HG03439 (cell line): Measurements from ENCODE around the gene CACNA2D3.

ENCODE experiments used
- ATAC-seq: cut with Tn5 transposase; IDR thresholded peaks from one replicate; pipeline ENCODE4 v1.9.1; 2021; ENCODE audit warnings: mild to moderate bottlenecking, moderate library complexity; ENCODE audit not compliant: unreplicated experiment

Gene CACNA2D3

GRCh38 chr3:54168451-54168850, 46.1 kb downstream of the CACNA2D3 start:
- ATAC-seq, result no peak

- ATAC-seq, result no peak
These were observed 47.2 kb downstream of the CACNA2D3 start for GRCh38 chr3:54169524-54169923.

GRCh38 chr3:54171509-54171908, 49.2 kb downstream of the CACNA2D3 start:
- ATAC-seq, result no peak

DNA sequence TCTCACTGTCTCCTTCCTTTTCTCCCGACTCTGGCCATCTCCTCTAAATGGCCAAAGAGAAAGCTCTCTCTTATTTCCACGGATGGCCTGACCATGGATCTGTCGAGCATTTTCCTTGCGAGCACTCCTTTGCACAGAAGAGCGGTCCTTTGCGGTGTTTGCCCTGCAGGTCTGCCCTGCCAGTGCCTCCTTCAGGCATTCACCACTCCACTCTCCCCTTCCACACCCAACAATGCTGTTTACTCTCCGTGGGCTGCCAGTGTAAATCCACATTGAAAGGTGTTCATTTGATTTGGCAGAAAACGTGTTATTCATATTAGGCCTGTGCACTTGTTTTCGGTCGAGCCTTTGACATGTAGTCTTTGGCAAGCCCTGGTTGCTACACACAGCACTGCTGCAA, 49.6 kb downstream of the CACNA2D3 start:
- ATAC-seq, result no peak

DNA sequence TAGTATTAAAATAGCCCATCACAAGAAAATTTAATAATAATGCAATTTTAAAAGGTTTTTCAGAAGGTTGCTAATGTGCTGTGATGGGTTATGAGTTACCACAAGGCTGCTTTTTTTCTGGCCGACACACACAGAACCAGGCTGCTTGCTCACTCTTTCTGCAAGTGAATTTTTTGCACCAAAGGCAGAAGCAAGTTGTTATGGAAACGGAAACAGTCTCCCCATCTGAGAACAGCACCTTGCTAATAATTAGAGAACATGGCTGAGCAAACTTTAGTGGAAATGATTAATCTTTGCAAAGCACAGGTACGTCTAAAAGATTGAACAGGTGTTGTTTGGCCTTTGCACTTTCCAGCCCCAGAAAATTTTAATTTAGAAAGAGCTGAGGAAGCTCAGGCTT, 51.0 kb downstream of the CACNA2D3 start:
- no peak for ATAC-seq

DNA sequence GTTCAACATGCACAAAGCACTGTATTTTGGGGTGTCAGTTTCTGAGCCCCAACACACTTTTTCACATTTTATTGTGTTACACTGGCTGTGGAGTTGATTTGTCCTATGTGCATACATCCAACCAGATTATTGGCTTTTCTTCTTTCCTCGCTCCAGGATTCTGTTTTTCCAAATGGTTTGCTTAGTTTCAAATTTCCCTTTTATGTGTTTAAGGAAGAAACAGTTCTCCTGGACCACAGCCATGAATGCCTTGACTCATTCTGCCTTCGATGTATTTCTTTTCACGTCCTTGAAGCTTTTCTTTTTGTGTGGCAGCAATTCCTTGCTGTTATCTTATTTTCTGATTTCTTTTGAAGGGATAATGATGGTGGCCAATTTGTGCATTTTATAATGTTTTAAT, 53.8 kb downstream of the CACNA2D3 start:
- ATAC-seq, result no peak

DNA sequence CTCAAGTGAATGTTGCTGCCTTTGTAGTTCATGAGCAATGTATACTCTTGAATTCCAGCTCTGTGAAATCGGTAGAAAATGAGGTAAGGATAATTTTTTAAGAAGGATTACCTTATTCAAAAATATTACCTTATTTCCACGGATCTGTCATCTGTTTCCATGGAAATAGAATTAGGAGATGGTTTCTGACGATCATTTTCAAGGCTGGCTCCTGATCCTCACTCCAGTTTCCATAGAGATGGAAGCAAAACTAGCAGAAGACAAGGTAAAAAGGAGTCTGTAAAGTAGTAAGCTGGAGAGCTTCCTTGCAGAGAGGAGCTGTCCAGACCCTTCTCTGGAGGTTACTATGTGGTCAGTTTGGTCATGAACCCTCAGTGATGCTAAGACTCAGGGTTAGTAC, 55.5 kb downstream of the CACNA2D3 start:
- ATAC-seq, result no peak

- ATAC-seq, result no peak
These were observed 56.0 kb downstream of the CACNA2D3 start for GRCh38 chr3:54178376-54178775.

- no peak for ATAC-seq
These were observed 58.6 kb downstream of the CACNA2D3 start for GRCh38 chr3:54180921-54181320.

DNA sequence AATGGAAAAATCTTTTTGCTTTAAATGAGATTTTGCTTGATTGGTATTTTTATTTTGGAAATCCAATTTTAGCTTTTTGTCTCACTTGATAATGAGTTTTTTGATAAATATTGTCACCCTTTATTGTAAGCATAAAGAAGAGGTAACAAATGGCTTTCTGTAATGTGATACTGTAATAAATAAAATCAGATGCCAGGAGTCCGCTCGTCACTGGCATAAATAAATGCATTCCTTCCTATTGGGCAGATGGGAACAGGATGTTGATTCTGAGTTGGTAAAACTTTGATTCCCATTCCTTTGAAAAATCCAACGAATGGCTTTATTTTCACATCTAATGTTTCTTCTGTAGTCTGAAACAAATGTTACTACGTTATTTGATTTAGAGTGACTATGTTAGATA, 59.9 kb downstream of the CACNA2D3 start:
- no peak for ATAC-seq

- no peak for ATAC-seq
These were observed 63.4 kb downstream of the CACNA2D3 start for GRCh38 chr3:54185740-54186139.

GRCh38 chr3:54188176-54188791, 65.9 kb downstream of the CACNA2D3 start:
- no peak for ATAC-seq

- no peak for ATAC-seq
These were observed 68.9 kb downstream of the CACNA2D3 start for GRCh38 chr3:54191220-54191619.

DNA sequence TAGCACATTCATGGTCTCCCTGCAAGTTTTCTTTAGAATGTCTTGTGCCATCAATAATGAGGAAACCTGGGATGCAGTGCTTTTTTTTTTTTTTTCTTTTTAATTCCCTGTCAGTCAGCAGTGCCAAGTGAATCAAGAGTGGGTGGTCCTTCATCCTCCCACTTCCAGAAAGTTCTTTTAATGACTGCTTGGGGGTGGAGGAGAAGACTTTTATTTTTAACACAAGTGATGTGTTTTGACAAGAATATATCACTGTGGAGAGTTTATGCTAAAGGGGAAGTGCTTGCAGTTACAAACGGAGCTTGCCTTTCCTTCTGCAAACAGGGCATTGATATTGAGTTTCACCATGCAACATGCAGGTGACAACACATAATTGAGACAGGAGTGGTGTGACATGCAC, 69.7 kb downstream of the CACNA2D3 start:
- no peak for ATAC-seq

DNA sequence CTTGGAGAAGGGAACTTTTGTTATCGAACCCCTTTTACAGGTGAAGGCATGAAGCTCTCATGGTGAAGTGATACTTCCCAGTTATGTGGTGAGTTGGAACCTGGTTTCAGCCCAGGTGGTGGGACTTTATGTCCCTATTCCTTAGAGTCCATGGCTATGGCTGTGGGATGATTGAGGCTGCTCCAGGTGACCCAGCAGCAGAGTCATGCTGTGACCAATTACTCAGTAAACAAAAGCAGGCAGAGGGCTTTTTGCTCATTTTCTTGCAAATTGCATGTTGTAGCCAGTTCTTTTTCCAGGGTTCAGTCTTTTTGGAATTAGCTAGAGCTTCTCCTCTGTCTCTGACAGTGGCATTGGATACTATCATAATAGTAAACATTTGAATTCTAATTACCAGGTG, 70.7 kb downstream of the CACNA2D3 start:
- no peak for ATAC-seq

DNA sequence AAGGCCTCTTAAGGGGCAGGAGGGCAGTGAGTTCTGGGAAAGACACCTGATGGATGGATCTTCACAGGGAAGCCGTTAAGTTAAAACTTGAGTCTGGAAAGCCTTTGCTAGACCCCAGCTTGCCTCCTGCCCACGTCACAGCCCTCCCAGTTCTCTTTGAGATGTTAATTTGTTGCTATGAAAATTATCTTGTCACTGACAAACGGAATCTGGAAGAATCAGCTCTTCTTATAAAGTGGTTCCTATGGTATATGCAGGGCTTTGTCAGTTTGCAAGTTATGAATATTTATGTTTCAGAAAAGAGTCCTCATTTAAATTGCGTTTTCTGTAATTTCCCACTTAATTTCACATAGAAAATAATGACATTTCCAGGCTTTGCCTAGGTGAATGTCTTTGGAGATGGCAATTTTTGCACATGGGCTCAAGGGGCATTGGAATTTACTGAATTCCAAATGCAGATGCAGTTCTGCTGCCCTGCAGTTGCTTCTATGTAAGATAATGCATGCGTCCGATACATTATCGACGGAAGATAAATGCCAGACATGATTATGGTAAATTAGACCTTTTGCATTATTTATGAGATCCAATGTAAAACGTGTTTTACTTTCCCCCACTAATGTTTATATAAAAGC, 74.1 kb downstream of the CACNA2D3 start:
- ATAC-seq, result no peak

- ATAC-seq, result no peak
These were observed 75.2 kb downstream of the CACNA2D3 start for GRCh38 chr3:54197509-54197908.

DNA sequence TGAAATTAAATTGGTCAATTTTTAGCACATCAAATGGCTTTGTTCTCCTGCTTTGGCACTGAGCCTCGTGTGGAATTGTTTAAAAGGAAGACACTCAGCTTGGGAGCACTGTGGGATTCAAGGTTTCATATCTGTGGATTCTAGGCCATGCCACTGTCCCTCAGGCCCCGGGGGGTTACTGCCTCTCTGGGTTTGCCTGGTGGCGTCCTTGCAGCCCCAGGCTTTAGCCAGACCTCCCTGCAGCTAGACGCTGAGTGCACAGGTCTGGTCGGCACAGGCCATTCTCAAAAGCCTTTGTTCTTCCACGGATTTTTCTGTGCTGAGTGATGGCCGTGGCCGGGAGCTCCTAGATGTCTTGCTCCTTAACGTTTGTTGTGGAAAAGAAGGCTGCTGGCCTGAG, 76.2 kb downstream of the CACNA2D3 start:
- ATAC-seq, result no peak

DNA sequence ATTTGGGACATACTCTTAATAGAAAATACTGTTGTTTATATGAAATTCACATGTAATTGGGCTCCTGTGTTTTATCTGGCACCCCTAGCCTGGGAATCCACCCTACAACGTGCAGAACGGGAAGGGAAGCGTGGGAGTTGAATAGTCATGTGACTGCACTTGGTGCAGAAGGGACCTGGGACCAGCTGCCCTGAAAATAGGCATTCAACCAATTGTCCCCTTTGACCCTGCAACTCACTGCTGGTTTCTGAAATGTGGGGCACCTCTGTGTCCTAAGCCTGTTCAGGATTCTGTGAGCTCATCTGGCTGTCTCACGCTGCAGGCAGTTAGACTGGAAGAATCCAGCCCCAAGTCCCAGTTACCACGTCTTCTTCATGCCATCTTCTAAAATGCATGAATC, 79.7 kb downstream of the CACNA2D3 start:
- no peak for ATAC-seq

GRCh38 chr3:54202651-54203248, 80.4 kb downstream of the CACNA2D3 start:
- no peak for ATAC-seq

- ATAC-seq, result no peak
These were observed 84.5 kb downstream of the CACNA2D3 start for GRCh38 chr3:54206874-54207273.

GRCh38 chr3:54211097-54211496, 88.7 kb downstream of the CACNA2D3 start:
- ATAC-seq, result no peak

- ATAC-seq, result no peak
These were observed 90.4 kb downstream of the CACNA2D3 start for GRCh38 chr3:54212723-54213122.
